SK-N-MC (cell line): ENCODE measurements around the gene NPVF.

Source experiments
- EZH2 ChIP-seq: fragments of 200-600 bp; sonication (generic); IDR thresholded peaks from one replicate; pipeline ENCODE4 v1.6.1; 2017; ENCODE audit warnings: antibody characterized with exemption
- FOXP2 ChIP-seq: optimal IDR thresholded peaks from 2 replicates; pipeline ENCODE3; 2011; ENCODE audit warnings: mild to moderate bottlenecking, moderate library complexity; ENCODE audit not compliant: insufficient read depth; ENCODE audit errors: extremely low read length, control extremely low read depth
- POLR2AphosphoS5 ChIP-seq: IDR thresholded peaks from 2 replicates; pipeline ENCODE4 v1.6.1; 2012; ENCODE audit warnings: mild to moderate bottlenecking, low read depth, low read length, borderline replicate concordance

DNA sequence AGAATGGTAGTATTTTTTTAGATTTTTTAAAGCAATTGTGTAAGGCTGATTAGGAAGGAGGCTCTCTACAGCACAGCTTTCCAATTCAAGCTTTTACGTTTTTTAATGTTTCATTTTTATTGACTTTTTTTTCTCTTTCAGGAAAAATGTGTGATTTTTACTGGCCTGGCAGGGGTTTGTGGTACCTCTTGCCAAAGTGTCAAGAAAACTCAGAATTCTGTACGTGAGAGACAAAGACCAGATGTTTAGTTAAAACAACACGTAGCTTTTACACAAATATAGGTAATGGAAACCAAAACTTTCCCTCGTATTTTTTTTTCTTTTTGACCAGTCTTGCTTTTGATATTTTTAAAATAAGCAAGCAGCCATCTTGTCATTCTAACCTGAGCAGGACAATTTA lies 6.0 kb upstream of the NPVF start:
- no peak for TF ChIP-seq EZH2
- TF ChIP-seq POLR2AphosphoS5 = no peak
- TF ChIP-seq FOXP2 = no peak
